Adrenal gland (tissue), 19 donors: ENCODE data around the gene FBXL12. TPM values are rescaled to one million over a fixed set of nuclear protein-coding genes. Genes with fewer than 3 reads are reported as not detected.

Experiments
- DNase-seq, 7 donors: peaks; one replicate each; pipeline ENCODE4 v3.0.0-alpha.2; 2019 to 2020
- H3K27ac ChIP-seq, 5 donors: fragments of 200-600 bp; sonication (generic) in 4 of 5; 1 replicate in 3 of 5; 2 replicates in 2 of 5; pipeline versions ENCODE4 v1.5.1 to v1.8.0; 2016 to 2020; ENCODE audit warnings: mild to moderate bottlenecking in 1 of 5
- H3K27me3 ChIP-seq: fragments of 200-600 bp; 2 replicates; pipeline ENCODE4 v1.8.0; 2021
- H3K36me3 ChIP-seq, 2 donors: fragments of 200-600 bp; replicated peaks in 1 of 2; 1 replicate in 1 of 2; 2 replicates in 1 of 2; pipeline versions ENCODE4 v1.5.1 to v1.8.0; 2018 to 2022
- H3K4me1 ChIP-seq, 2 donors: fragments of 200-600 bp; replicated peaks in 1 of 2; 1 replicate in 1 of 2; 2 replicates in 1 of 2; pipeline versions ENCODE4 v1.5.1 to v1.8.0; 2018 to 2021
- H3K4me3 ChIP-seq, 4 donors: fragments of 200-600 bp; sonication (generic) in 3 of 4; one replicate each; pipeline ENCODE4 v1.5.1; 2016 to 2018
- H3K9me3 ChIP-seq, 3 donors: fragments of 200-600 bp; sonication (generic) in 1 of 3; replicated peaks in 1 of 3; 1 replicate in 2 of 3; 2 replicates in 1 of 3; pipeline versions ENCODE4 v1.5.1 to v1.8.0; 2016 to 2021
- POLR2A ChIP-seq, 2 donors: fragments of 450-650 bp; IDR thresholded peaks; one replicate each; pipeline ENCODE4 v1.6.1; 2017; ENCODE audit warnings: antibody characterized with exemption in 2 of 2, mild to moderate bottlenecking in 2 of 2, moderate library complexity in 1 of 2
- WGBS, 4 donors: extraction: QIAGEN DNeasy Blood & Tissue Kit in 2 of 4; methylation state at CpG; one replicate each; pipeline versions ENCODE4 v1.1.5 to v1.1.7; 2013 to 2017; 5-methylcytosine and 5-hydroxymethylcytosine counted together
- intact Hi-C, 2 donors: fragments of 100-400 bp; cut with DNase I; formaldehyde crosslinking; loops; one replicate each; pipeline versions ENCODE4 v1.14.1 to v1.15.0; 2022 to 2023
- long read RNA-seq, 10 donors: library from polyadenylated mRNA in 3 of 10; unstranded in 2 of 10; stranded (forward) in 1 of 10; transcript quantifications; one replicate each; pipeline ENCODE4 v2.0.0 and lab custom pipeline, GENCODE V29; 2021 to 2026
- polyA plus RNA-seq, 3 donors: library from polyadenylated mRNA; stranded (reverse); fragments of 200-250 nt in 2 of 3; fragments of 350-450 nt in 1 of 3; fragmentation: Illumina TruSeq in 1 of 3; extraction: RNeasy Lipid Tissue Mini Kit (QIAGEN cat#74804) in 1 of 3; gene quantifications; one replicate each; pipeline ENCODE4 v1.2.3, GENCODE V29; 2013 to 2014
- total RNA-seq, 9 donors: library from RNA; depleted of rRNA in 4 of 9; stranded (reverse); fragments of >200 nt in 4 of 9; fragments of 120-200 nt in 1 of 9; fragmentation: NEBNext Ultra II Directional in 1 of 9; extraction: Animal tissue kit (Norgen Biotek cat#: 25700) in 1 of 9; gene quantifications; one replicate each; pipeline versions ENCODE4 v1.1.0 to v1.2.4, GENCODE V29; 2013 to 2023
- TF ChIP-seq, protein P1 (sequence below), 6 experiments: fragments of 450-650 bp in 4 of 6; fragments of 200-600 bp in 2 of 6; sonication (generic) in 1 of 6; IDR thresholded peaks; 1 replicate in 5 of 6; 2 replicates in 1 of 6; pipeline versions ENCODE4 v1.5.1 to v1.8.0; 2016 to 2021; ENCODE audit warnings: antibody characterized with exemption in 6 of 6, mild to moderate bottlenecking in 2 of 6, moderate library complexity in 1 of 6
- donor health status: healthy with polysubstance abuse.
- donor health status: Bipolar disorder and iron deficiency.
- donor health status: DM: yes; HTN: yes; CAD: no.
- donor health status: DM: no; HTN: no; CAD: no.
- donor health status: DM: no; HTN: no; CAD: no.
- donor health status: DM: yes; HTN: yes; CAD: no.

The FBXL12 gene, protein sequence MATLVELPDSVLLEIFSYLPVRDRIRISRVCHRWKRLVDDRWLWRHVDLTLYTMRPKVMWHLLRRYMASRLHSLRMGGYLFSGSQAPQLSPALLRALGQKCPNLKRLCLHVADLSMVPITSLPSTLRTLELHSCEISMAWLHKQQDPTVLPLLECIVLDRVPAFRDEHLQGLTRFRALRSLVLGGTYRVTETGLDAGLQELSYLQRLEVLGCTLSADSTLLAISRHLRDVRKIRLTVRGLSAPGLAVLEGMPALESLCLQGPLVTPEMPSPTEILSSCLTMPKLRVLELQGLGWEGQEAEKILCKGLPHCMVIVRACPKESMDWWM
- total RNA-seq (10 to 100 TPM; 12.4 to 23.7 (median 20.1) TPM), polyA plus RNA-seq (10 to 100 TPM in 2 of 3 donors, 1 to 10 TPM in 1; 6.6 to 31.7 (median 30.6) TPM)
- long read RNA-seq, donor 1, transcript FBXL12-206 (3 exons, 1,843 nt), result minor isoform, 5 of 1,052 reads
- long read RNA-seq, donor 1, transcript FBXL12-201 (3 exons, 1,852 nt), result major isoform, 8 of 1,052 reads
- long read RNA-seq, donor 1, partial matches to known transcripts, result 908 of 1,052 reads
- long read RNA-seq, donor 1, other reads (novel, unspliced or antisense), result 126 of 1,052 reads
- long read RNA-seq, donor 2, transcript FBXL12-206 (3 exons, 1,843 nt), result major isoform, 5 of 8 reads
- long read RNA-seq, donor 2, partial matches to known transcripts, result 0 of 8 reads
- long read RNA-seq, donor 2, other reads (novel, unspliced or antisense), result 0 of 8 reads
- long read RNA-seq, donor 3, partial matches to known transcripts, result 0 of 7 reads
- long read RNA-seq, donor 3, other reads (novel, unspliced or antisense), result 0 of 7 reads
- long read RNA-seq, donor 4, partial matches to known transcripts, result 0 of 15 reads
- long read RNA-seq, donor 4, other reads (novel, unspliced or antisense), result 2 of 15 reads
- long read RNA-seq, donor 5, transcript FBXL12-201 (3 exons, 1,852 nt), result major isoform, 26 of 42 reads
- long read RNA-seq, donor 5, transcript FBXL12-206 (3 exons, 1,843 nt), result minor isoform, 7 of 42 reads
- long read RNA-seq, donor 5, partial matches to known transcripts, result 0 of 42 reads
- long read RNA-seq, donor 5, other reads (novel, unspliced or antisense), result 2 of 42 reads
- long read RNA-seq, donor 6, transcript FBXL12-201 (3 exons, 1,852 nt), result major isoform, 7 of 14 reads
- long read RNA-seq, donor 6, partial matches to known transcripts, result 0 of 14 reads
- long read RNA-seq, donor 6, other reads (novel, unspliced or antisense), result 0 of 14 reads
- long read RNA-seq, donor 7, partial matches to known transcripts, result 0 of 2 reads
- long read RNA-seq, donor 7, other reads (novel, unspliced or antisense), result 0 of 2 reads
- long read RNA-seq, donor 8, transcript FBXL12-201 (3 exons, 1,852 nt), result major isoform, 7 of 12 reads
- long read RNA-seq, donor 8, partial matches to known transcripts, result 0 of 12 reads
- long read RNA-seq, donor 8, other reads (novel, unspliced or antisense), result 0 of 12 reads
- long read RNA-seq, donor 9, transcript FBXL12-201 (3 exons, 1,852 nt), result major isoform, 5 of 8 reads
- long read RNA-seq, donor 9, partial matches to known transcripts, result 0 of 8 reads
- long read RNA-seq, donor 9, other reads (novel, unspliced or antisense), result 0 of 8 reads
- long read RNA-seq, donor 10, partial matches to known transcripts, result 0 of 6 reads
- long read RNA-seq, donor 10, other reads (novel, unspliced or antisense), result 0 of 6 reads

DNA sequence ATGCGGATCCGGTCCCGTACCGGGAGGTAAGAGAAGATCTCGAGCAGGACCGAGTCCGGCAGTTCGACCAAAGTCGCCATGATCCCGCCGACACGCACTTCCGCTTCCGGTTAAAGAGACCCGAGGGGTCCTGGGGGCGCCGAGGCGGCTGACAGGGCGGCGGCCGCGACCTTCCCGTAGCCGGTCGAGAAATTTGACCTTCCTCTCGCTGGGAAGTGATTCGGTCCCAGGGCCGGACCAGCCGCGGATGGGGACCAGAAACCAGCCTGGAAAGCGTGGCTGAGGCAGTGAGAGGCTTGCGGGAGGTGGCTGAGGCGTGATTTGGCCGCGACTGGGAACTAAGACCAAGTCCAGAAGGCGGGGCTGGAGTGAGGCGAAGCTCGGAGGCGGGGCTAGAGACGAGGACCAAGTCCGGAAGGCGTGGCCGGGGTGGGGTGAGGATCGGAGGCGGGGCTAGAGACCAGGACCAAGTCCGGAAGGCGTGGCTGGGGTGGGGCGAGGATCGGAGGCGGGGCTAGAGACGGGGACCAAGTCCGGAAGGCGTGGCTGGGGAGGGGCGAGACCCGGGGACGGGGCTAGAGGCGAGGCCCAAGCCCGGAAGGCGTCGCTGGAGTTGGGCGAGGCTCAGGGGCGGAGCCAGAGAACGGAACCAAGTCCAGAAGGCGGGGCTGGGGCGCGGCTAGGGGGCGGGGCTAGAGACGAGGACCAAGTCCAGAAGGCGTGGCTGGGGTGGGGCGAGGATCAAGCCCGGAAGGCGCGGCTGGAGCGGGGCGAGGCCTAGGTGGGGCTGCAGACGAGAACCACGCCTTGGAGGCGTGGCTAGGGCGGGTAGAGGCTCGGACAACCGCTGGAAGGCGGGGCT lies at the start of gene FBXL12:
FBXL12 (minus strand) TSS at position 346 of the 862 bp plus-strand sequence; CDS start at position 80, 266 bp downstream.
- WGBS, 4 donors, result 0 to 2% (median 0%) methylated on average over 26 to 82 of the region's 82 CpGs
- intact Hi-C loops, result loop anchor here in 1 of 2 donors (10.0 kb wide), 1 partner anchor 674 kb away; the partner anchor contains the start of gene ZNF317
- peak within 1 kb of the TSS; percentile 51 to 92 (median 82) for H3K4me3 ChIP-seq

DNA sequence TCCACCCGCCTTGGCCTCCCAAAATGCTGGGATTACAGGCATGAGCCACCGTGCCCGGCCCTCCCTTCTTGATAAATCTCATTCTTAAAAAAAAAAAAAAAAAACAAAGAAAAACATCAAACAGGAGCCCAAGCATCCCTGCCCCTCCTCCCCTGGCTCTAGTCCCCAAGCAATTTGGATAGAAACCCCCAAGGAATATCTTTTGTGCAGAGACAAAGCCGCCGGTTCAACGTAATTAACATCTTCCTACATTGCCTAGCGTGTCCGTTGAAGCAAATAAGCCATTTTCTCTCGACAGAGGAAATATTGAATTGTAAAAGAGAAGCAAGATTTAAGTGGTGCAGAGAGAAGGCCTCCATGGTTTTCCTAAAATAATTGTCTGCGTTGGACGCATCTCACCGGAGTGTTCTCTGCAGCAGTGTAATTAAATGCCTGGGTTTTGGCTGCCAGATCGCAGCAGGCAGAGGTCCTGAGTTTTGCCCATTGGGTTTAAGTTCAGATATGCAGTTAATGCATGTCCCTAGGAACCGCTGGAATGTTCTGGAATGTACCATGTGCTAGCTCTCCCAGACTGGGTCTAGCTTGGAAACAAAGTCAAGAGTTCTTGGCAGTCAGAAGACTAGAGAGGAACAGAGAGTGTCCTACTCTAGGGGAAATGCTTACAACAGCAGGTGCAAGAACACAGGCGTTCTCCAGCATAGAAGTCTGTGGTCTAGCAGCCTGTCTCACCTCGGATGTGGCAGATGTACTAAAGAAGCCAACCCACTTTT lies 47.0 kb upstream of the FBXL12 start:
- H3K4me1 ChIP-seq, result no peaks in the 10 kb centered on the region
- intact Hi-C loops, result no loop called here
- WGBS, 4 donors, result 79 to 86% (median 81%) methylated on average over 16 of the region's 16 CpGs

More for the DNA sequence above, at the start of gene FBXL12:
- H3K27me3 ChIP-seq, result no peaks in the 10 kb centered on the region
- DNase-seq, result peak; percentile 100
- peaks cover 0 to 7% of the 10 kb centered on the region in 2 donors for H3K36me3 ChIP-seq
- peaks cover 5 to 16% of the 10 kb centered on the region in 2 donors for H3K4me1 ChIP-seq
- peak within 1 kb of the TSS; percentile 73 to 99 (median 97) for H3K27ac ChIP-seq
- no peaks in the 10 kb centered on the region for H3K9me3 ChIP-seq
- TF ChIP-seq POLR2A (IDR thresholded peaks at IDR 0.05), result peak; percentile 78 to 89
- TF ChIP-seq, protein P1, sequence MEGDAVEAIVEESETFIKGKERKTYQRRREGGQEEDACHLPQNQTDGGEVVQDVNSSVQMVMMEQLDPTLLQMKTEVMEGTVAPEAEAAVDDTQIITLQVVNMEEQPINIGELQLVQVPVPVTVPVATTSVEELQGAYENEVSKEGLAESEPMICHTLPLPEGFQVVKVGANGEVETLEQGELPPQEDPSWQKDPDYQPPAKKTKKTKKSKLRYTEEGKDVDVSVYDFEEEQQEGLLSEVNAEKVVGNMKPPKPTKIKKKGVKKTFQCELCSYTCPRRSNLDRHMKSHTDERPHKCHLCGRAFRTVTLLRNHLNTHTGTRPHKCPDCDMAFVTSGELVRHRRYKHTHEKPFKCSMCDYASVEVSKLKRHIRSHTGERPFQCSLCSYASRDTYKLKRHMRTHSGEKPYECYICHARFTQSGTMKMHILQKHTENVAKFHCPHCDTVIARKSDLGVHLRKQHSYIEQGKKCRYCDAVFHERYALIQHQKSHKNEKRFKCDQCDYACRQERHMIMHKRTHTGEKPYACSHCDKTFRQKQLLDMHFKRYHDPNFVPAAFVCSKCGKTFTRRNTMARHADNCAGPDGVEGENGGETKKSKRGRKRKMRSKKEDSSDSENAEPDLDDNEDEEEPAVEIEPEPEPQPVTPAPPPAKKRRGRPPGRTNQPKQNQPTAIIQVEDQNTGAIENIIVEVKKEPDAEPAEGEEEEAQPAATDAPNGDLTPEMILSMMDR (IDR thresholded peaks at IDR 0.05), result no peak

More for the DNA sequence above, 47.0 kb upstream of the FBXL12 start:
- H3K27me3 ChIP-seq, result no peaks in the 10 kb centered on the region
- TF ChIP-seq POLR2A (IDR thresholded peaks at IDR 0.05), result no peak
- TF ChIP-seq, protein P1 (IDR thresholded peaks at IDR 0.05), result no peak
- no peak overlapping the region for H3K4me3 ChIP-seq
- DNase-seq, result no peak
- H3K27ac ChIP-seq, result no peak overlapping the region
- no peaks in the 10 kb centered on the region for H3K9me3 ChIP-seq
- H3K36me3 ChIP-seq, result no peaks in the 10 kb centered on the region
